NCI-H2227 (cell line): ENCODE results near the gene CAPN10.

Experiments
- DNase-seq: peaks from one replicate; lab custom pipeline; 2025; ENCODE audit not compliant: unreplicated experiment; lab: John Stamatoyannopoulos, UW

The CAPN10 gene

GRCh38 chr2:240635998-240636547 lies 49.5 kb downstream of the CAPN10 start:
- DNase-seq = no peak

- no peak for DNase-seq
Observed at GRCh38 chr2:240636563-240637115, 50.1 kb downstream of the CAPN10 start.

GRCh38 chr2:240637116-240637900 lies 50.8 kb downstream of the CAPN10 start:
- DNase-seq = no peak

GRCh38 chr2:240637901-240638345 lies 51.4 kb downstream of the CAPN10 start:
- DNase-seq = no peak

GRCh38 chr2:240638512-240639160 lies 52.1 kb downstream of the CAPN10 start:
- no peak for DNase-seq

GRCh38 chr2:240639566-240639965 lies 53.0 kb downstream of the CAPN10 start:
- DNase-seq = no peak

- DNase-seq = peak; percentile 26
Observed at GRCh38 chr2:240640939-240641338, 54.4 kb downstream of the CAPN10 start.

- DNase-seq = no peak
Observed at GRCh38 chr2:240642061-240642805, 55.7 kb downstream of the CAPN10 start.

- DNase-seq = no peak
Observed at GRCh38 chr2:240642806-240643092, 56.2 kb downstream of the CAPN10 start.

- no peak for DNase-seq
Observed at GRCh38 chr2:240643093-240643810, 56.7 kb downstream of the CAPN10 start.

- DNase-seq = no peak
Observed at GRCh38 chr2:240643811-240644150, 57.2 kb downstream of the CAPN10 start.

- DNase-seq = no peak
Observed at GRCh38 chr2:240644171-240644651, 57.7 kb downstream of the CAPN10 start.

GRCh38 chr2:240644859-240645301 lies 58.3 kb downstream of the CAPN10 start:
- DNase-seq = no peak

GRCh38 chr2:240645346-240645745 lies 58.8 kb downstream of the CAPN10 start:
- DNase-seq = no peak

- no peak for DNase-seq
Observed at GRCh38 chr2:240645801-240646175, 59.3 kb downstream of the CAPN10 start.

- DNase-seq = no peak
Observed at GRCh38 chr2:240646176-240646899, 59.8 kb downstream of the CAPN10 start.

GRCh38 chr2:240646900-240647502 lies 60.5 kb downstream of the CAPN10 start:
- DNase-seq = no peak

GRCh38 chr2:240647503-240648154 lies 61.1 kb downstream of the CAPN10 start:
- no peak for DNase-seq

- DNase-seq = no peak
Observed at GRCh38 chr2:240648155-240648649, 61.7 kb downstream of the CAPN10 start.
